ENCODE measurements around the gene PSEN1. TPM values are rescaled to one million over a fixed set of nuclear protein-coding genes. Genes with fewer than 3 reads are reported as not detected.

PSEN1 gene
- total RNA-seq, 1 experiment from 2014 or later, result 39.3 TPM

DNA sequence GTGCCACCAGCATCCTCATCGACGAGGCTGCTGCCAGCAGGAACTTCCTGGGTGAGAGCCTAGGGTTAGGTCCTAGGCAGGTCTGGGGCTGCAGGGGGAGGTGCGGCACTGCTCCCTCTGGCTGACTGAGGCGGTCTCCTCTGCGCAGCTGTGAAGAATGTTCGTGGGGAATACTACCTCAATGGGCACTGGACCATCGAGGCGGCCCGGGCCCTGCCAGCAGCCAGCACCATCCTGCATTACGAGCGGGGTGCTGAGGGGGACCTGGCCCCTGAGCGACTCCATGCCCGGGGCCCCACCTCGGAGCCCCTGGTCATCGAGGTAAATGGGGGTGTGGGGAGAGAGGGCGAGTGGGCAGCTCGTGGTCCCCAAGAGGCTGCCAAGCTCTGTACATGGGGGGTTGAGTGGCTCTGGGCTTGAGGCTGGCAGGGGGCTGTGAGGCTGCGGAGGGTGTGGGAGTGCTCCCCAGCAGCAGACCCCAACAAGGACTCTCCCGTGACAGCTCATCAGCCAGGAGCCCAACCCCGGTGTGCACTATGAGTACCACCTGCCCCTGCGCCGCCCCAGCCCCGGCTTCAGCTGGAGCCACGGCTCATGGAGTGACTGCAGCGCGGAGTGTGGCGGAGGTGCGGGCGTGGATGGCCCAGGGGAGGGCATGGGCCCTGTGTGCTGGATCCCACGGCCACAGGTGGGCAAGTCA lies 115.4 kb downstream of the PSEN1 start:
- H3K4me3 ChIP-seq (ENCODE audit: low read depth in 2 of 2, low read length in 2 of 2), result no peak overlapping the region
- H3K9me3 ChIP-seq (ENCODE audit: control insufficient read depth, insufficient read depth, low read depth, low read length), result no peaks in the 10 kb centered on the region
- CTCF ChIA-PET, result no interaction called here
- intact Hi-C loops (cut with micrococcal nuclease; ENCODE audit: unreplicated experiment), result no loop called here
- DNase-seq (ENCODE audit: low read depth, low spot score) (no peak), ATAC-seq (no peak)
- no peaks in the 10 kb centered on the region for H3K27me3 ChIP-seq (ENCODE audit: control insufficient read depth, insufficient read depth, low read length)
- BruUV-seq (replicated peaks), result no TSS peak
- TF ChIP-seq CTCF (IDR thresholded peaks at IDR 0.05) (no peak), POLR2AphosphoS5 (IDR thresholded peaks at IDR 0.05; ENCODE audit: low read depth, low read length) (no peak), SIN3A (IDR thresholded peaks at IDR 0.05; ENCODE audit: borderline replicate concordance, insufficient read depth, low read depth, low read length) (no peak), TCF7L2 (IDR thresholded peaks at IDR 0.05; ENCODE audit: low read depth, low read length) (no peak)
- TF ChIP-seq, protein P1, sequence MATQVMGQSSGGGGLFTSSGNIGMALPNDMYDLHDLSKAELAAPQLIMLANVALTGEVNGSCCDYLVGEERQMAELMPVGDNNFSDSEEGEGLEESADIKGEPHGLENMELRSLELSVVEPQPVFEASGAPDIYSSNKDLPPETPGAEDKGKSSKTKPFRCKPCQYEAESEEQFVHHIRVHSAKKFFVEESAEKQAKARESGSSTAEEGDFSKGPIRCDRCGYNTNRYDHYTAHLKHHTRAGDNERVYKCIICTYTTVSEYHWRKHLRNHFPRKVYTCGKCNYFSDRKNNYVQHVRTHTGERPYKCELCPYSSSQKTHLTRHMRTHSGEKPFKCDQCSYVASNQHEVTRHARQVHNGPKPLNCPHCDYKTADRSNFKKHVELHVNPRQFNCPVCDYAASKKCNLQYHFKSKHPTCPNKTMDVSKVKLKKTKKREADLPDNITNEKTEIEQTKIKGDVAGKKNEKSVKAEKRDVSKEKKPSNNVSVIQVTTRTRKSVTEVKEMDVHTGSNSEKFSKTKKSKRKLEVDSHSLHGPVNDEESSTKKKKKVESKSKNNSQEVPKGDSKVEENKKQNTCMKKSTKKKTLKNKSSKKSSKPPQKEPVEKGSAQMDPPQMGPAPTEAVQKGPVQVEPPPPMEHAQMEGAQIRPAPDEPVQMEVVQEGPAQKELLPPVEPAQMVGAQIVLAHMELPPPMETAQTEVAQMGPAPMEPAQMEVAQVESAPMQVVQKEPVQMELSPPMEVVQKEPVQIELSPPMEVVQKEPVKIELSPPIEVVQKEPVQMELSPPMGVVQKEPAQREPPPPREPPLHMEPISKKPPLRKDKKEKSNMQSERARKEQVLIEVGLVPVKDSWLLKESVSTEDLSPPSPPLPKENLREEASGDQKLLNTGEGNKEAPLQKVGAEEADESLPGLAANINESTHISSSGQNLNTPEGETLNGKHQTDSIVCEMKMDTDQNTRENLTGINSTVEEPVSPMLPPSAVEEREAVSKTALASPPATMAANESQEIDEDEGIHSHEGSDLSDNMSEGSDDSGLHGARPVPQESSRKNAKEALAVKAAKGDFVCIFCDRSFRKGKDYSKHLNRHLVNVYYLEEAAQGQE (IDR thresholded peaks at IDR 0.05; ENCODE audit: insufficient read depth in 1 of 2, low read depth in 2 of 2, low read length in 1 of 2), result no peak
- in situ Hi-C loops (cut with HindIII; ENCODE audit: low pct_unique_long_range_greater_than_20kb, low sequenced_read_pairs), result no loop called here
- POLR2A ChIA-PET, result no interaction called here
- H3K4me1 ChIP-seq (ENCODE audit: control insufficient read depth, insufficient read depth, low read length), result peaks cover 4% of the 10 kb centered on the region; the same call in 1 of the 2 replicates
- no peak overlapping the region for H3K27ac ChIP-seq (ENCODE audit: low read length)
- H3K36me3 ChIP-seq (ENCODE audit: control insufficient read depth, insufficient read depth, low read length), result no peaks in the 10 kb centered on the region

DNA sequence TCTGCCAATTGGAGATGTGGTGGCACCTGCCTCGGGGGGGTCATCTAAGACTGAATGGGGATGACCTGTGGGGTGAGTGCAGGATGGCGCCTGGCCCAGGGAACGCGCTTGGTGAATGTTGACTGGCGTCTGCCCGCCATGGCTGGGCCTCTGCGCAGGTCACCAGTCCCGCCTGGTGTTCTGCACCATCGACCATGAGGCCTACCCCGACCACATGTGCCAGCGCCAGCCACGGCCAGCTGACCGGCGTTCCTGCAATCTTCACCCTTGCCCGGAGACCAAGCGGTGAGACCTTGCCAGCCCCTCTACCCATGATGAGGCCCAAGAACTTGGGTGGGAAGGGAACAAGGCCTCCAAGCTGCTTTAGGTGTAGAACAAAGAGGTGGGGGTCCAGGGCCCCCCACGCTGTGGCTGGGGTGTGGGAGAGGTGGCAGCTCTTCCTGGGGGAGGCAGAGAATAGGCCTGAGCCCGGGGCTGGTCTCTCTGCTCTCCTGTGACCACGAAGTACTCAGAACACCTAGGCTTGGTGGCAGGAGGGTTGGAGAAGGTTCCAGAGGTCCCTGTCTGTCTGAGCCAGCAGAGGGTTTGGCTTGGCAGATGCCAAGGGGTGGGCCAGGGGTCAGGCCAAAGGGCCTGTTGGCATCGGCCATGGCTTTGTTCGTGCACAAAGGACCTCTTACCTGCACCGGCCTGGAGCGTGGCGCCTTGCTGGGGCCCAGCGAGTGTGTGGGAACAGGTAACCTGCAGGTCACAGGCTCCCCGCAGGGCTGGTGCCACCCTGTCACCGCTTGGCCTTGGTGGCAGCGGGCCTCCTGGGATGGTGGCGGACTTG lies 116.4 kb downstream of the PSEN1 start:
- POLR2A ChIA-PET, result interaction anchor here (0.5 kb wide), 1 partner anchor 550 kb away, joined by 5 read pairs; no protein-coding TSS in a partner anchor

More for the DNA sequence above, 116.4 kb downstream of the PSEN1 start:
- Histone ChIP-seq H3K4me1 (ENCODE audit: control insufficient read depth, insufficient read depth, low read length) (no peaks in the 10 kb centered on the region), H3K4me3 (ENCODE audit: low read depth in 2 of 2, low read length in 2 of 2) (no peak overlapping the region), H3K27ac (ENCODE audit: low read length) (no peak overlapping the region), H3K27me3 (ENCODE audit: control insufficient read depth, insufficient read depth, low read length) (no peaks in the 10 kb centered on the region), H3K36me3 (ENCODE audit: control insufficient read depth, insufficient read depth, low read length) (no peaks in the 10 kb centered on the region), H3K9me3 (ENCODE audit: control insufficient read depth, insufficient read depth, low read depth, low read length) (no peaks in the 10 kb centered on the region)
- DNase-seq (ENCODE audit: low read depth, low spot score) (no peak), ATAC-seq (no peak)
- BruUV-seq (replicated peaks), result no TSS peak
- in situ Hi-C loops (cut with HindIII; ENCODE audit: low pct_unique_long_range_greater_than_20kb, low sequenced_read_pairs), result no loop called here
- intact Hi-C loops (cut with micrococcal nuclease; ENCODE audit: unreplicated experiment), result no loop called here
- TF ChIP-seq SIN3A (IDR thresholded peaks at IDR 0.05; ENCODE audit: borderline replicate concordance, insufficient read depth, low read depth, low read length) (no peak), TCF7L2 (IDR thresholded peaks at IDR 0.05; ENCODE audit: low read depth, low read length) (no peak), CTCF (IDR thresholded peaks at IDR 0.05) (no peak), POLR2AphosphoS5 (IDR thresholded peaks at IDR 0.05; ENCODE audit: low read depth, low read length) (no peak)
- TF ChIP-seq, protein P1 (IDR thresholded peaks at IDR 0.05; ENCODE audit: insufficient read depth in 1 of 2, low read depth in 2 of 2, low read length in 1 of 2), result no peak
- CTCF ChIA-PET, result no interaction called here

Data from Panc1 (cell line).